HG03066 (cell line): Measurements from ENCODE around the gene EHD4.

Experiments used
- ATAC-seq: cut with Tn5 transposase; IDR thresholded peaks from one replicate; pipeline ENCODE4 v1.9.1; 2021; ENCODE audit warnings: low read depth; ENCODE audit not compliant: unreplicated experiment

Gene EHD4

DNA sequence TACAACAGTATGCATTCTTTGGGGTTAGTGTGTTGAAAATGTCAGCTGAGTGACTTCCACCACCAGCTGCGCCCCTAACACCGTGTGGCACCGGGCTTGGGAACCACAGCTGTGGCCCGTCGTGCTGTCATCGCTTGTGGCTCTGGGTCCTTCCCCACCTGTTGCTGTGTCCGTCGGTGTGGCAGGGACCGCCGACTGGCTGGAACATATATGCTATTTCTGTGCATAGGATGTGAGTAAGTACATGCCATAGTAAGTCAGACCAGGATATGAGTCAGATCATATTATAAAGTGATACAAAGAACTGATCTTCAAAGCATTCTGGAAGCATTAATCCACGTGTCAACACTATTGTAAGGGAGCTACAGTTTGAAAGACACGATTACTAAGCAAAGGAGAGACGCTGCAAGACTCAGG lies 31.9 kb downstream of the EHD4 start:
- ATAC-seq, result no peak

DNA sequence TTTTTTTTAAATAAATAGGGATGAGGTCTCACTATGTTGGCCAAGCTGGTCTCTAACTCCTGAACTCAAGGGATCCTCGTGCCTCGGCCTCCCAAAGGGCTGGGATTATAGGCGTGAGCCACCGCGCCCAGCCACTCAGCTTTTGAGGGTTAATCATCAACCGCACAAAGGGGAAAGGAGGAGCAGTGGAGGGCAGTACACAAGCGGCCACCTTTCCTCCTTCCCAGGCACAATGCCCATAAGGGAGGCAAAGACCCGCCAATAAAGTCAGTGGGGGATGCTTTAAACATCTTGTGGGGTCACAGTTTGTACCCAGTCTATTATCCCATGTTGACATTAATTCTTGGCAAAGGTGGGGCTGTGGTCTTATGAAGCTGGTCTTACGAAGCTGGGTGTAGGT lies 32.4 kb downstream of the EHD4 start:
- ATAC-seq, result no peak

DNA sequence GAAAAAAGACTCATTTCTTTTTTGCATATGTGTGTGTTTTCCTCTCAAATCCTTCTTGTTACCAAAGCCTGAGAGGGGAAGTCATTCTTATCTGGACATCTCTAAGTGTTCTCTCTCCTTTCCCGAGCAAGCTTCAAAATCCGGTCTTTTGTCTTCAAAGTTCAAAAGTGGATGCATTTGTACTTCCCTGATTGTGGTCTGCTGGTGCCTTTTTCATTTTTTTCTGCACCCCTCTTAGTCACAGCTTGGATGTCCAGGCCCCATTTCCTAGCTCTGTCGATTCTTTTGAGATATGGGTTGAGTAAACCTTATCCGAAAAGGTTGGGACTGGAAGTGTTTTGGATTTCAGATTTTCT lies 34.8 kb downstream of the EHD4 start:
- no peak for ATAC-seq

DNA sequence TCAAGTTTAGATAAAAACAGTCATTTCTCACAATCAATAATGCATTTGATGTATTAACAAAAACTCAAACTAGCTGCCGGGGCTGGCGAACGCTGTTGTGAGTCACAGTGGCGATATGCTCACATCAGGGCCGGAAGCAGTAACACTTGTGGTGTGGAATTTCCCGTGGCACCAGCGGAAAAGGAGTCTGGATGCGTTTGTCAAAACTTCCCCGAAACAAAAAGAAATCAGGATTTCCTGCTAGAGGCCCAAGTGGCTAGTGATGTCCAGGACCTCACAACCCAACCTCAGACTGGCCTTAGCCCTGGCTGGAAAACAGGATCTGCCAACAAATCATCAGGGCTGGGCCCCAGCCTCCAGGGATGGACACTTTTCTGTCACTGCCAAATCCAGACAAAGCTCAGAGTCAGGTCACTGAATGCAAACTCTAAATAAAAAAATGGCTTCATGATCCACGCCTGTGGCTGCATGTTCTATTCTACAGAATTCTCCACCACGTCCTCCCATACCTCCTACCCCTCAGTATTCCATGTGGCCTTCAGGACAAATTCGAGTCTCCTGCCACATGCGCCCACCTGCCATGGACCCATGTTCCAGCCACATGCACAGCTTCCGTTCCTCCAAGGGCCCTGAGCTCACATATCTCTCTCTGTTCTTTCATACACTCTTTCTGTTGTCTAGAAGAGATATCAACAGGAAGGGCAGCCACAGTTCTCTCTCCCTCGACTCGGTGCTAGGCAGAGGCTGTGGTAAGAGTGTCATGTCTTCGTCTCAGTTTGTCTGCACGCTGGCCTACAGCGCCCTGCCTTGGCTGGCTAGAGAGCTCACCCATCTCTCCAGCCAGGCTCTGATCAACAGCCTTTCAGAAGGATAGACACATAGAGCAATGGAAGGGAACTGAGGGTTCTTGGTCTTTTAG lies 35.4 kb downstream of the EHD4 start:
- ATAC-seq, result no peak

DNA sequence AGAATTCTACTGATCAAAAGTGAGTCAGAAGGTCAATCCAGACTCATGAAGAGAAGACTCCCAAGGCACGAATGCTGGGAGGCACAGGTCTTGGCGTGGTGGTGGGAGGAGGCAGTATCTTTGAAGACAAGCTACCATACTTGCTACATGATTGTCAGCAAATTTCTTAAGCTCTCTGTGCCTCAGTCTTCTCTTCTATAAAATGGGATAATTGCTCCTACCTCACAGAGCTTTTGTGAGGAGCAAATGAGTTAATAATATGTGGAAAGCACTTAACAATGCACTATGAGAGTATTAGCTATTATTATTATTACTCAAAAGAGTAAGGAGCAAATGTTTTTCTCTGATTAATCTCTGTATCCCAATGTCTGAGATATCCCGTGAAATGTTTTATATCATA lies 36.2 kb downstream of the EHD4 start:
- ATAC-seq, result no peak

DNA sequence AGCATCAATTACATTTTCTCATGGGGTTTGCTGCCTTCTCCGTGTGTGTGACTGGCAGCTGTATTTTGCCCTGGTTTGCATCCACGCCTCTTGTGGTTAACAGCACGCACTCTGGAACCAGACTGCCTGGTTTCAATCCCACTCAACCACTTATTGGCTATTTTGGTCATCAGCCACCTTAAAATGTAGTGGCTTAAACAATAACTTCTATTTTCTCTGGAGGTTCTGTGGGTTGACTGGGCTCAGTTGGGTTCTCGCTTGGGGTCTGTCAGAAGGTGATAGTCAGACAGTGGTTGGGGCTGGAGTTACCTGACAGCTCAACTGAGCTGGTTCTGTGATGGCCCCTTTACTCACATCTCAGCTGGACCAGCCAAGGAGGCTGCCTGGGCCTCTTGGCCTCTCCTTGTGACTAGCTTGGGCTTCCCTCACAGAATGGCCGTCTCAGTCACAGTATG lies 36.8 kb downstream of the EHD4 start:
- ATAC-seq, result peak; percentile 61

DNA sequence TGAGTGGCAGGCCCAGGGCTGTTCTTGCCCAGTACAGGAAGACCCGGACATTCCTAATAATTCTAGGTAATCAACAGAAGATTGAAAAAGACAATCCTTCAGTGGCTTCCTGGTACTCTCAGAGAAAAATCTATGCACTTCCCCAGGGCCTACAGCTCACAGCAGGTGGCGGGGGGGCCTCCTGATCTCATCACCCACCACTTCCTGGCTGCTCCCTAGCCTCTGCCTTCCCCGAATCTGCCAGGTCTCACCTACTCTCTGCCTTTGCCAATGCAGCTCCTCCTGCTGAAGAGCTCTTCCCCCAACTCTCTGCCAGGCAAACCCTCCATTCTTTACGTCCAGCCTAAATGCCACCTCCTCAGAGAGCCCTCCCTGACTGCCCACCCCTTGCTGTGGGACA lies 37.5 kb downstream of the EHD4 start:
- no peak for ATAC-seq

DNA sequence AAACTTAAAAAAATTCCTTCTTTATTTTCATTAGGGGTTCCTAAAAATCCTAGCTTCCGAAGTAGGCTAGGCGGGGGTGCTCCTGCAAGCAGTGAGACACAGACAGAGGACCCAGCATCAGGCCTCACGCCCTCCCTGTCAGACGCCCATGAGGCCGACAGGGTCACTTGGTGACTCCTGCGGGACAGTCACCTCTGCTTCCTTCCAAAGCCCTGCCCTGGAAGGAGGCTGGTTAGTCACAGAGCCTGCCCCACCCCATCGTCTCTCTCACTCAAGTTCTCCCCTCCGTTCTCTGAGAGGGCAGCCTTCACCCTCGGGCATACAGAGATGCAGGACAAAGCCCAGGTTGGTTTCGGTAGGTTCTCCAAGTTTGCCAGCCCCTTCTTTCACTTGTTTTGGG lies 38.6 kb downstream of the EHD4 start:
- no peak for ATAC-seq

DNA sequence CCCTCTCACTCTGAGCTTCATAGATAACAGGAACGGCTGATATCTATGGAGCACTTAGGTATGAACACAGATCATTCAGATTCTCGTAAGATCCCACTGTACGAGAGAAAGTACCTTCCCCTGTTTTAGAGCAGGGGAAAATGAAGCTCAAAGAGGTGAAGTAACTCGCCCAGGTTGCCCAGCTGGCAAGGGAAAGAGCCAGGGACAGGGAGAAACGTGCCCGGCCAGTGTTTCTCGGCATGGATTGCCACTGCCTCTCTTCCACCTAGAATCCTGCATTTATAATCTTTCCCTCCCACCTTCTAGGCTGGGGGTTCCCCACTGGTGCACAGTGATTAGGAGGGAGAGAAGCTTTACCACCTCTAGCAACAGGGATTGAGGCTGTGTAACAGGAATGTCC lies 39.0 kb downstream of the EHD4 start:
- no peak for ATAC-seq

DNA sequence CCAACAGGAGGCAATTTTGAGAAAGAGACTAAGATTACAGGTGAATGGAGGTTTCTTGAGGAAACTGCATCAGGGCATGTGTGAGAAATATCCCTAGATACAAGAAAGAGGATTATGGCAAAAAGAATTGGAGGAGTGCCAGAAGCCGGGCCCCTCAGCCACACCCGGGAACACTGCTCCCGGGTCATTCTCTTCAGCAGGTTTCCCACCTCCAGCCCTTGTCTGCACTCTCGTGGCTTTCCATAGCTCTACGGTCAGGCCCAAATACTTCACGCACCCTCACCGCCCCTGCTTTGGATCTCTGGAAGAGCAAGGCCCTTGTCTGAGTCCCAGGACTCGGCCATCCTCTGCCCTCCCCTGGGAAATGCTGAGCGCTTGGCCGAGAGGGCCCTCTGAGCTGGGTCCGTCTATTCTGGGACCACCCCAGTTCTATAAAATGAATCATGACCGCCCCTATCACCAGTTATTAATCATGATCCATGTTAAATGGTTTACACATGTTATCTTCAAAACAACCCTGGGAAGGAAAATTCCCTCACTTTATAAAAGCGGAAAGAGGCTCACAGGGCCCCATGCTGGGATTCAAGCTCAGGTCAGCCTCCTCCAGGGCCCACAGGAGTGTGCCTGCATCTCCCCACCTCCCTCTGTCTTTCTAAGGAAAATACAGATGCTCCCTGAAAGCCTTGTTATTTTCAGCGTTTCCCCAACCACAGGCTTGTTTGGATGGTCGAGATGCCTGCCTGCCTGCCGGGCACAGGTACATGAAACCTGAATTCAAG lies 39.7 kb downstream of the EHD4 start:
- no peak for ATAC-seq

DNA sequence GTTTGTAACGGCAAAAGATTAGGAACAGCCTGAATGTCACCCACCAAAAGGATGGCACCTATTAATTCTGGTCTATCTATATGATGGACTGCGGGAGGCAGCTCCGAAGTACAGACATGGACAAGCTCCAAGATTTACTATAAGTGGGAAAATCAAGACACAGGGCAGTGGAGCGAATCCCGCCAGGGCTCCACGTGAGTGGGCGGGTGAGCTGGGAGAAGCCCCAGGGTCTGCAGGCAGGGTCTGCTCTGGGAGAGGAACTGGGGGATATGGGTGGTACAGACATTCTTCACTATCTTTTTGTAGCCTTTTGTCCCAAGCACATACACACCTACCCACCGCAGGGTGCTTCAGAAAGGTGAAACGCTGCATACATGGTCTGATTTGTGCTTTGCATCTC lies 40.3 kb downstream of the EHD4 start:
- no peak for ATAC-seq

DNA sequence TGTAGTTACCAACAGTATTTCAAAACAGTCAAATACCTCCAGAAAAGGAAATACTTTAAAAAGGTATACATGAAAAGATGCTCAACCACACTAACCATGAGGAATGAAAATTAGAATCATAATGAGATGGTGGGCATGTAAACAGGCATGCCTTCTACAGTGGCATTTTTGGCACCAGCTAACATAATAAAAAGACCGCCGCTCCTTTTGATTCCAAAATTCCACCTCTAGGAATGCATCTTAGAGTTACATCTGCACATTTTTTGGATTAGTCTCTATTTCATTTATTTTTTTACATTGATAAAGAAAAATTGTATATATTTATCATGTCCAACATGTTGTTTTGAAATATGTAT lies 41.5 kb downstream of the EHD4 start:
- ATAC-seq, result no peak

DNA sequence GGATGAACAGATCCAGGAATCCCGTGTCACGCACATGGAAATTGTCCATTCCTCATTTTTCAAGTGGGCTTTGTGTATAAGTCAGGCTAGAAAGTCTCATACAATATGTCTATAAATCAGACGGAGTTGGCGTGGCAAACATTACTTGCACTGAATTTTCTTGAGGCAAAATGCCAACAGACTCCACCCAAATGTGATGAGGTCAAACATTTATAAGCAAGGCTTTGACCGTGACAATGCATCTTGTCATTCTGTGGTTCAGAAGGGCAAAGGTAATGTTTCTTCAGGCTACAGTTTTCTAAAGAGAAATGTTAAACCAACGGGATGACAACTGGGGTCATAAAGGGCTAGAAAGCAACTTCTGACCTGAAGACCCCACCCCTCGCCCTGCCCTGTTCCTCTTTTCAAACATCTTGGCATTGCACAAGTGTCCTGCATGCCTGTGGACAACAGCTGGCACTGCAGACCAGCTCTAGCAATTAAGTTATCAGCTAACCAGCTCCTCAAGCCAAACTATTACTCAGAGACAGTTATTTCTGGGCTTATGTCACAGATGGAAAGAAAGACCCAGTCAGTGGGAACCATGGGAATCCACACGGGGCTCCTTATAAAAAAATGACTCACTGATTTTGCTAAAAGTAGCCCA lies 42.0 kb downstream of the EHD4 start:
- no peak for ATAC-seq

DNA sequence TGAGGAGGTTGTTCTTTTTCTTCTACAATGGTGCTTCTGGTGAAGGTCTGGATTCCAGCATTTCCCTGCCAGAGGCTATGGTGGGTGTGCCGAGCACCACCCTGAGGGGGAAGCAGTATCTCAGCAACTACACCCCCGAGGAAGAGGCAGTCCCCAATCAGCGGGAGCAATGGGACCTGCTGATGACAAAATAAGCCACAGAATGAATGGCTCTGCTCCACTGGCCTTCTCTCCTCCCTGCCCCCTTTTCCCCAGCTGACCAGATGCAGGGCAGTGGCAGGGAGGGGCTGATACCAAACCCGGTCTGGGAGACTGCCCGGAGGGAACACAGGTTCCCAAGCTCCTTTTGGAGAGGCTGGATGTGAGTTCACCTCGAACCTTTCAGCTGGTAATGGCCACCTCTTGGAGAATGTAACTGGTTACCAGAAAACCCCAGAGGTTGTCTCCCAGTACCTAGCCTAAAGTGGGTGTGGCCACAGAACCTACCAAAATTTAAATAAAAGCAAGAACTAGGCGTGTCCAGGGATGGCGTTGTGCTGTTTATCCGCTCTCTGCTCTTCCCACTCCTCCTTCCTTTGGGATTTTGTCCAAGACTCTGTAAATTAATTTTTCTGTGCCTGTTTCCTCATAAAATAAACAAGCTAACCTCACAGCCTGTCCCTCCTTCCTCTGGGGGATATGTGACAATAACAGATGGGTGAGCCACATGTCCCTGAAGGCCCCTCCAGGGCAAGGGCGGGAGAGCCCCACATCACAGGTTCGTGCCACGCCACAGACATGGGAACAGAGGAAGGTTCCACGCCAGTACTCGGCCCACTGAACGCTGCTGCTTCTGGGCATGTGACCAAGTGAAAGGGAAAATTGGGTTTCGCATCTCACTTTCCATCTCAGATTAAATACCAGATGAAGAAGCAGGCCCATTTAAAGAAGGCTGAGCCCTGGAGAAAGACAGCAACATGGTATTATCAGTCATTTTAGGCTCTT lies 43.4 kb downstream of the EHD4 start:
- peak; percentile 65 for ATAC-seq

DNA sequence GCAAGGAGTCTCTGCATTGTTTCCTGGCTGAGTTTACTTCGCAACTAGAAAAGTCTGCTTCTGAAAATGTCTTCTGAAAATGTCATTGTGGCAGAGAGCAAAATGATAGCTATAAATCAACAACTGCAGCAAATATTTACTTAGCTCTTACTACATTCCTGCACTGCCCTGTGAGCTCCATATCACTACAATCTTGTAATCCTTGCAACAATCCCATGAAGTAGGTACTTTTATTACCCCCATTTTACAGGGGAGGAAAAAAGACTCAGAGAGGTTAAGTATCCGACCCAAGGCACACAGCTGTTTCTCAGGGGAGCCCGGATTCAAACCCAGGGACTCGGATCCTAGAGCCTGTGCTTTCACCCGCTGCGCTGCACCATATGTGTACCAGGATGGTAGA lies 44.3 kb downstream of the EHD4 start:
- ATAC-seq, result no peak

DNA sequence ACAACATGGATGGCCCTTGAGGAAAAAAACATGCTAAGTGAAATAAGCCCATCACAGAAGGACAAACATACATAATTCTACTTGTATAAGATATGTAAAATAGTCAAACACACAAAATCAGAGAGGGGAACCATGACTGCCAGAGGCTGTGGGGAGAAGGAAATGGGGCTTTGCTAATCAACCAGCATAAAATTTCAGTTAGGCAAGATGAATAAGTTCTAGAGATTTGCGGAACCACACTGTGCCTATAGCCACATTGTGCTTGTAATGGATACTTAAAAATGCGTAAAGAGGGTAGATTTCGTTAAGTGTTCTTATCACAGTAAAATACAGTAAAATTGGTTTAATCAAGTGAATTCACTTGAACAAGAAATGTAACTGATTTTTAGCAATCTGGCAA lies 44.8 kb downstream of the EHD4 start:
- ATAC-seq, result no peak

DNA sequence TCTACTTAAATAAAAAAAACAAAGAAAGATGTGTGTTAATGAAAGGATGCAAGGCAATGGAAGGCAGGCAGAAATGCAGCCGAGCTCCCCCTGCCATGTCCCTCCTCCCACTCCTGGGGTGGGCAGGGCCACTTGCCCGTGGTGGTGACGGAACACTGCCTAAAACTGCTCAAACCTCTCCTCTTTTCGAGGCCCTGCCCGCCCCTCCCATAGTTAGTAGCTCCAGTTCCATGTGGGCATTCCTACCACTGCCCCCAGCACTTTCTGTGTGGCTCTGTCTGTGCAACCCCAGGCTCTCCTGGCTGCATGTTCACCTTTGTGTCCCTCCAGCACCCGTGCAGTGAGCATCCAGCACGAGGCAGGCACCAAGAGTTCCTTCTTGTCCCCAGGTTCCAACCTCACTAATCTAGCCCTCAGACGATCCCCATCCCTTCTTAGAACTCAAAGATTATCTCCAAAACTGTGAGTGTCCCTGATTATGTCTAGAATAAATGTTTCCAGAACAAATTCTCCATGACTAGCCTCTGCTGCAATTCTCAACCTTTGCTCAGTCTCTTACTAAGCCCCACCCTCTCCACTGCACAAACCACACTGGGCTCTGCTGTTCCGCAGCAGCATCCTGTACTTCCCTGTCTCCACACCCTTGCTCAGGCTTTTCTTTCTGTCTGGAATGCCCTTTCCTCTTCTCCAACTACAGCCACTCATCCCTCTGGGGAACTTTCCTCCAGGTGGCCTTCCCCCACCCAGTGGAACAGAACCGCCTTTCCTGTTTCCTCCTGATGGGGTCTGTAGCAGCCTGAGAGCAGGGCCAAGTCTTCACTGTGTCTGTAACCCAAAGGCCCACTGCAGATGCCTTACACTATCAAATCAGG lies 45.9 kb downstream of the EHD4 start:
- no peak for ATAC-seq

DNA sequence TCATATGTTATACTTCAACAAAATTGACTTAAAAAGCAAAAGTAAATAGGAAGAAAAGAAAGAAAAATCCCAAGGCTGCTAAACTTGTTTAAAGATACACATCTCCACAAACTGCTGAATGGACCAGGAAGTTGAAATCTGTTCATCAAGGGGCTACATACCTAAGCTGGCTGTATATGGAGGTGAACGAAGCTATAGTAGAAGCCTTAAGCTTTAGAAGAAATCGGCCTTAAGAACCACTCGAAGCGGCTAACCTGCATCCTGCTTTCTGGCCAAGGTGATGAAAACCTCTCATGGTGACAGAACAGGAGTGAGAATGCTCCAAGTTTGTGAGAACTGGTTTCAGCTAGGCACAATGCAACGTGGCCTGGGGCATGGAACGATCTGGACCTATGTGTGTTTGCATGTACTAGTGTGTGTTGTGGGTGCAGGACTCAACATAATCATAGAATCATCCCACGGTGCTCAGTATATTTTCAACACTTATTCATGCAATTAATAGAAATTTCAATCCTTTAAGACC lies 47.2 kb downstream of the EHD4 start:
- ATAC-seq, result no peak

DNA sequence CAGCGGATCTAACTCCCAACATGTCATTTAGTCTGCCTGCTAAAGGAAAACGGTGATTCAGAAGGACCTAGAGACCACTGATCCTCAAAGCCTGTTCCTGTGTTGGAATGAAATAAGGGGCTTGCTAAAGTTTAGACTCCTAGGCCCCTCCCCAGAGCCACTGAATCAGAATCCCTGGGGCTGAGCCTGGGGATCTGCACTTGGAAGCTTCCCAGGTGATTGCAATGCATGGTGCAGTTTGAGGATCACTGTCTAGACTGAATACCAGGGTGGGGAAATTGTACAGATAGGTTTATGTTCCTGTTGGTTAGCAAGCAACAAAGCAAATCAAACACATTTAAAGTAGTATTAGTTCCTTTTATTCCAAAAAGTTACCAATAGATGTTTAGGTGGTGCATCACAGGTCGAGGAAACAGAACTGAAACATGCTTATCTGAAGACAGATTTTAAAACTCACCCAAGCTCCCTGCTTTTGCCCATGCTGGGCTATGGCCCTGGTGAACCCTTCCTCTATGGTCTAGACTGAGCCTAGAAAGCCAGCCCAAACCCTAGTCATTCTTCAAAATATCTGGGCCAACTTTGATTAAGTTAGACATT lies 48.9 kb downstream of the EHD4 start:
- ATAC-seq, result no peak
